BLaER1 treated with 17β-estradiol and CSF1 and Interleukin-3, amounts not matched to agents 10 nM and 100 nM (cell line): ENCODE data around the gene MRPS34.

Experiments
- H3K27ac ChIP-seq, 11 experiments: shearing (Covaris generic); formaldehyde crosslinking; 2 replicates each; pipeline ENCODE4 v1.8.1; 2022
- H3K27me3 ChIP-seq, 11 experiments: shearing (Covaris generic); formaldehyde crosslinking; 2 replicates each; pipeline ENCODE4 v1.8.1; 2022
- H3K36me3 ChIP-seq, 11 experiments: shearing (Covaris generic); formaldehyde crosslinking; 2 replicates each; pipeline ENCODE4 v1.8.1; 2022
- H3K4me1 ChIP-seq, 10 experiments: shearing (Covaris generic); formaldehyde crosslinking; 2 replicates each; pipeline ENCODE4 v1.8.1; 2022
- H3K4me2 ChIP-seq, 11 experiments: shearing (Covaris generic); formaldehyde crosslinking; 2 replicates each; pipeline ENCODE4 v1.8.1; 2022
- H3K4me3 ChIP-seq, 10 experiments: shearing (Covaris generic); formaldehyde crosslinking; 2 replicates each; pipeline ENCODE4 v1.8.1; 2022
- H3K9ac ChIP-seq, 11 experiments: shearing (Covaris generic); formaldehyde crosslinking; 2 replicates each; pipeline ENCODE4 v1.8.1; 2022
- H3K9me3 ChIP-seq, 11 experiments: shearing (Covaris generic); formaldehyde crosslinking; replicated peaks in 1 of 11; 2 replicates each; pipeline ENCODE4 v1.8.1; 2022
- H4K20me1 ChIP-seq, 11 experiments: shearing (Covaris generic); formaldehyde crosslinking; 2 replicates each; pipeline ENCODE4 v1.8.1; 2022
- Cebpa-rat ChIP-seq, 11 experiments: shearing (Covaris generic); IDR thresholded peaks; 2 replicates each; pipeline ENCODE4 v1.8.1; 2022

Gene MRPS34

DNA sequence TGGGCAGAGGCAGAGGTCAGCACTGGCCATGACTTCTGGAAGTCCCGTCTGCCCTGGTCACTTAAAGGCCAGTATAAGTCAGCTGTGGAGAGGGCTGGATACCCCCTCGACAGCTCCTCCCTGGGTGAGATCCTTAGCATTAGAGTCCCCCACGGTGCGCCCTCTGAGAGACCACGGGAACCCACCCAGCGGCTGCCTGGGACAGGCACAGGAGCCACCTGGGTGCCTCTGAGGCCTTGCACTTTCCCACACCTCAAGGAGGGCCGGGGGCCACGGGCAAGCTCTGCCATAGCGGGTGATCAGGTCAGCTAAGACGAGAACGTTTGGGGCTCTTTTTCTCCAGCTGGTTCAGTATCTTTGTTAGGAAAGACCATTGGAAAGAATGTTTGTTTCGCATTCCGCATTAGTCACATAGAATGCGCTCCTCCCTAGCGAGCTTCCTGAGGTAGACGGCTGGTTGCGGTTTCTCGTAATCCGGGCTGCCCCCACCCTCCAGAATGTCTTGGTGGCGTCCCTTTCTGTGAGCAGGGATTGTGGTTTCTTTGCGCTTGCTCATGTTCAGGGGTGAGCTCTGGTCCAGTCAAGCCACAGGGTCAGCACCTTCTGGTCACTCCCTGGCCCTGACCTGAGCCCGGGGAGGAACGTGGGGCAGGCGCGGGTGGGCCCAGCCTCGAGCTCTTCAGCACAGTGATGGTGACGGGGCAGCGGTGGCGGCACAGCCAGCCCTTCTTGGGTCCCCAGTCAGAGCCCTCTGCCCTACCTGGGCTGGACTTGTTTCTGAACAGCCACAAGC, 26.8 kb downstream of the MRPS34 start:
- Histone ChIP-seq H3K27ac (peak overlapping the region in 3 of 11 experiments; percentile 0 to 18 (median 4); a peak in 3 of 22 replicates), H3K9me3 (no peaks in the 10 kb centered on the region), H3K4me1 (peaks cover 0 to 19% (median 12%) of the 10 kb centered on the region in 10 experiments; a peak in 11 of 20 replicates), H3K4me3 (no peak overlapping the region), H3K9ac (peak overlapping the region in 3 of 11 experiments; percentile 10 to 21 (median 11); a peak in 3 of 22 replicates), H3K36me3 (peaks cover 86 to 100% (median 97%) of the 10 kb centered on the region in 11 experiments), H3K4me2 (peak overlapping the region in 4 of 11 experiments; percentile 20 to 39 (median 30); a peak in 4 of 22 replicates), H4K20me1 (peaks cover 26 to 91% (median 56%) of the 10 kb centered on the region in 11 experiments; a peak in 19 of 22 replicates), H3K27me3 (no peaks in the 10 kb centered on the region)
- TF ChIP-seq Cebpa-rat (IDR thresholded peaks at IDR 0.05), result no peak

GRCh38 chr16:1745181-1745899, 27.6 kb downstream of the MRPS34 start:
- peak overlapping the region in 5 of 11 experiments; percentile 1 to 21 (median 11); a peak in 3 of 22 replicates for H3K9ac ChIP-seq
- no peaks in the 10 kb centered on the region for H3K27me3 ChIP-seq
- peaks cover 32 to 91% (median 60%) of the 10 kb centered on the region in 11 experiments; a peak in 19 of 22 replicates for H4K20me1 ChIP-seq
- TF ChIP-seq Cebpa-rat (IDR thresholded peaks at IDR 0.05), result no peak
- no peaks in the 10 kb centered on the region for H3K9me3 ChIP-seq
- peak overlapping the region in 6 of 11 experiments; percentile 11 to 39 (median 25); a peak in 10 of 22 replicates for H3K4me2 ChIP-seq
- H3K27ac ChIP-seq, result peak overlapping the region in 2 of 11 experiments; percentile 0 to 18; a peak in 2 of 22 replicates
- H3K4me1 ChIP-seq, result peaks cover 0 to 19% (median 12%) of the 10 kb centered on the region in 10 experiments; a peak in 11 of 20 replicates
- H3K4me3 ChIP-seq, result no peak overlapping the region
- H3K36me3 ChIP-seq, result peaks cover 86 to 100% (median 97%) of the 10 kb centered on the region in 11 experiments

DNA sequence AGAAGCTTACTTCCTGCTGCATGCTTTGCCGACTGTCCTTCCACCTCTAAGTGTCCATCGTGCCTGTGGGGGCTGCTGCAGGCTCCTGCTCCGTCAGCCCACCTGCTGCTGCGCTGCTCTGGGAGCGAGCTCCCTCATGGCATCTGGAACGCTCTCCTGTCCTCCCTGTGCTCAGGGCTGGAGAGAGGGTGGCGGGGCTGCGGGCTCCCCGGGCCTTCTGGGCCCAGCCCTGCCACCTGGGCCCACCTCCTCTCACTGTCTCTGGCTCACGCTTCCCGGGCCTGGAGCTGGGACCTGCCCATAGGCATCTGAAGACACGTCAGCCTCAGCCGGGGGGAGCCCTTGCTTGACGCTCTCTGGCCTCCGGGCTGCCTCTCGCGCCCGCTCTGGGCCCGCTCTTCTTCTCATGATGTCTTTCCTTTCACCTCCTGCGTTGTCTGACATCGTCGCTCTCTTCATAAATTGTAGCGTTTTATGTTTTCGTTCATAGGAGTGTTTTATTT, 28.5 kb downstream of the MRPS34 start:
- H3K27ac ChIP-seq, result peak overlapping the region in 1 of 11 experiments; percentile 16; a peak in 2 of 22 replicates
- TF ChIP-seq Cebpa-rat (IDR thresholded peaks at IDR 0.05), result no peak
- peaks cover 0 to 19% (median 12%) of the 10 kb centered on the region in 10 experiments; a peak in 11 of 20 replicates for H3K4me1 ChIP-seq
- peaks cover 80 to 97% (median 92%) of the 10 kb centered on the region in 11 experiments for H3K36me3 ChIP-seq
- peaks cover 32 to 87% (median 56%) of the 10 kb centered on the region in 11 experiments; a peak in 19 of 22 replicates for H4K20me1 ChIP-seq
- H3K4me3 ChIP-seq, result no peak overlapping the region
- 0 out of 22 replicates have a peak overlapping the region, but pooled peaks of 1 of the 11 experiments have one; percentile 34 for H3K4me2 ChIP-seq
- H3K9me3 ChIP-seq, result peaks cover 0 to 6% (median 4%) of the 10 kb centered on the region in 11 experiments; a peak in 11 of 22 replicates
- H3K9ac ChIP-seq, result peak overlapping the region in 4 of 11 experiments; percentile 5 to 29 (median 15); a peak in 3 of 22 replicates
- no peaks in the 10 kb centered on the region for H3K27me3 ChIP-seq

- Histone ChIP-seq H4K20me1 (peaks cover 32 to 80% (median 53%) of the 10 kb centered on the region in 11 experiments; a peak in 18 of 22 replicates), H3K9me3 (peaks cover 0 to 14% (median 12%) of the 10 kb centered on the region in 11 experiments; a peak in 15 of 22 replicates), H3K27me3 (no peaks in the 10 kb centered on the region), H3K4me1 (peaks cover 0 to 19% (median 12%) of the 10 kb centered on the region in 10 experiments; a peak in 11 of 20 replicates), H3K36me3 (peaks cover 72 to 89% (median 85%) of the 10 kb centered on the region in 11 experiments), H3K27ac (peak overlapping the region in 2 of 11 experiments; percentile 2 to 16; a peak in 2 of 22 replicates), H3K4me3 (no peak overlapping the region), H3K9ac (peak overlapping the region in 5 of 11 experiments; percentile 5 to 29 (median 9); a peak in 4 of 22 replicates), H3K4me2 (0 out of 22 replicates have a peak overlapping the region, but pooled peaks of 1 of the 11 experiments have one; percentile 34)
- TF ChIP-seq Cebpa-rat (IDR thresholded peaks at IDR 0.05), result no peak
Observed at GRCh38 chr16:1743376-1744337, 29.3 kb downstream of the MRPS34 start.

DNA sequence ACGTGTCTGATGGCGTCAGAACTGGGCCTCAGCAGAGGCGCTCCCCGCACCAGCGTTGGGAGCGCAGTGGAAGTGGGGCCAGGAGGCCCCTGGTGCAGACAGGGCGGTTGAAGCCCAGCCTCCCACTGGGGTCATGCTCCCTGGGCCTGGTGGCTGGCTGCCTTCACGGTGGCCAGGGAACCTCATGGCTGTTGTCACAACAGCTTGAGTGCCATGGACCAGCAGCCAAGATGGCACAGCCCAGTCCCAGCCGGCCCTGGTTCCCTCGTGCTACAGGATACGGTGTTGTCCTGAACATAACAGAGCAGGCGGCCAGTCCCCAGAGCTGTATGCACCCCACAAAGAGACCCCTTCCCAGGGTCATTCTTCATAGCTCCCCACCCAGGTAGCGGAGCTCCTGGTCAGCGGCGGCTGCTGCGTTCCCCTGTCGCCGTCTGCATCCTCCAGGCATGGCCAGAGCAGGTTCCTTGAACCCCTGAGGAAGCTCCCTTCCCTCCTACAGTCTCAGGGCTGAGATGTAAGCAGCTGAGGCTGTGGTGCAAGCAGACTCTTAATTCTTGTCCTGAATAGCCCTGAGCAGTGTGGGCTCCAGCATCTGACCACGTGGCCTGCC, 31.3 kb downstream of the MRPS34 start:
- no peak overlapping the region for H3K4me2 ChIP-seq
- peaks cover 24 to 68% (median 52%) of the 10 kb centered on the region in 11 experiments; a peak in 18 of 22 replicates for H4K20me1 ChIP-seq
- no peaks in the 10 kb centered on the region for H3K27me3 ChIP-seq
- no peak for TF ChIP-seq Cebpa-rat (IDR thresholded peaks at IDR 0.05)
- H3K27ac ChIP-seq, result no peak overlapping the region
- H3K4me3 ChIP-seq, result no peak overlapping the region
- H3K9me3 ChIP-seq, result peaks cover 0 to 34% (median 32%) of the 10 kb centered on the region in 11 experiments; a peak in 19 of 22 replicates
- peaks cover 0 to 19% (median 12%) of the 10 kb centered on the region in 10 experiments; a peak in 11 of 20 replicates for H3K4me1 ChIP-seq
- H3K9ac ChIP-seq, result peak overlapping the region in 2 of 11 experiments; percentile 10 to 32; a peak in 2 of 22 replicates
- H3K36me3 ChIP-seq, result peaks cover 52 to 69% (median 65%) of the 10 kb centered on the region in 11 experiments

DNA sequence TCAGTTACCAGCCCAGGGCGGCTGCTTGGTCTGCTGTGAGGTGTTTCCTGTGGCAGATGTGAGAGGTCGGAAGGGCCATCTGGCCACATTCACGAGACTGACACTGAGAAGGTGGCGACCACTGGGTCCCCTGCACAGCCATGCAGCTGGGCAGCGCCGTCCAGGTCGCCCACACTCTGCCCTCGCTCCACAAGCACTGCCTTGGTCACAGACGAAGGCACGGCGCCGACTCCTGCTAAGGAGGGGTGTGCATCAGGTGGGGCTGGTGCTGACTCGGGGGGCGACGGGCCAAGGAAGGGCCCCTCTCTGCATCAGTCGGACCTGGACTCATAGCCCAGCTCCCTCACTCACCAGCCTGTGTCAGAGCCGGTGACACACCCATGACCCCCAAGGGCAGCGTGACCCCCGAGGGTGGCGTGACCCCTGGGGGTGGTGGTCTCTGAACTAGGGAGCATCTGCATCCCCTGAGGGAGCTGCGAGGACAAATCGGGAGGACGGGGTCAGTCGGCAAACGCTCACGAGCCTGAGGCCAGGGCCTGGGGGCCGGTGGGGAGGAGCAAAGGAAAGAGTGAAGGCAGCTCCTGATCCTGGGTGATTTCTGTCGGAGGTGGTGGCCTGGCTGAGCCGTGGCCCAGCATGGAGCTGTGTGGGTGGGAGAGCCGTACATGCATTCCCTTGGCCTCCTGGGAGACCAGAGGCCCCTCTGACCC, 32.0 kb downstream of the MRPS34 start:
- peaks cover 20 to 61% (median 45%) of the 10 kb centered on the region in 11 experiments; a peak in 18 of 22 replicates for H4K20me1 ChIP-seq
- no peak overlapping the region for H3K4me3 ChIP-seq
- no peak overlapping the region for H3K4me2 ChIP-seq
- peaks cover 0 to 18% (median 12%) of the 10 kb centered on the region in 10 experiments; a peak in 11 of 20 replicates for H3K4me1 ChIP-seq
- TF ChIP-seq Cebpa-rat (IDR thresholded peaks at IDR 0.05), result no peak
- peaks cover 0 to 41% (median 39%) of the 10 kb centered on the region in 11 experiments; a peak in 20 of 22 replicates for H3K9me3 ChIP-seq
- no peak overlapping the region for H3K27ac ChIP-seq
- peak overlapping the region in 1 of 11 experiments; percentile 16; a peak in 1 of 22 replicates for H3K9ac ChIP-seq
- no peaks in the 10 kb centered on the region for H3K27me3 ChIP-seq
- peaks cover 45 to 62% (median 58%) of the 10 kb centered on the region in 11 experiments for H3K36me3 ChIP-seq
